IMR-90 (cell line): ENCODE results near the gene TMEM8B. TPM values are rescaled to one million over a fixed set of nuclear protein-coding genes. Genes with fewer than 3 reads are reported as not detected.

Source experiments
- ATAC-seq: fragments of 200-7000 bp; cut with Tn5 transposase; 2 replicates; pipeline ENCODE4 v1.9.1; 2020; ENCODE audit warnings: low read depth, mild to moderate bottlenecking, moderate library complexity
- BruUV-seq: library from RNA; stranded (reverse); fragments of 400-500 nt; replicated peaks from 2 replicates; lab custom pipeline; 2021; lab: Mats Ljungman, UMichigan
- CTCF ChIA-PET: fragments of 300-600 bp; formaldehyde crosslinking; extraction: SDS; loops from one replicate; lab custom pipeline; 2021; ENCODE audit warnings: antibody characterized with exemption; lab: Yijun Ruan, JAX
- POLR2A ChIA-PET: fragments of 300-600 bp; sonication (Branson Sonifier 250); formaldehyde crosslinking; loops from one replicate; lab custom pipeline; 2022; ENCODE audit warnings: antibody characterized with exemption; ENCODE audit not compliant: unreplicated experiment; lab: Charles Lee
- DNase-seq: peaks from one replicate; pipeline ENCODE4 v3.0.0; 2013
- H2AFZ ChIP-seq: replicated peaks from 2 replicates; pipeline ENCODE3; 2013; ENCODE audit warnings: low read length, mild to moderate bottlenecking; ENCODE audit not compliant: poor library complexity
- H2AK5ac ChIP-seq: 2 replicates; pipeline ENCODE4 v1.6.1; 2013; ENCODE audit warnings: low read depth, low read length, inconsistent platforms
- H2AK9ac ChIP-seq: replicated peaks from 2 replicates; pipeline ENCODE3; 2013; ENCODE audit warnings: mild to moderate bottlenecking, low read depth, low read length, moderate library complexity; ENCODE audit not compliant: poor library complexity
- H2BK120ac ChIP-seq: 2 replicates; pipeline ENCODE4 v1.6.1; 2013; ENCODE audit warnings: low read depth, low read length, inconsistent platforms
- H2BK15ac ChIP-seq: 3 replicates; pipeline ENCODE4 v1.6.1; 2013; ENCODE audit warnings: low read depth, low read length, inconsistent platforms
- H2BK20ac ChIP-seq: 2 replicates; pipeline ENCODE4 v1.6.1; 2013; ENCODE audit warnings: low read depth, mild to moderate bottlenecking, inconsistent platforms, low read length, moderate library complexity
- H2BK5ac ChIP-seq: 2 replicates; pipeline ENCODE4 v1.6.1; 2013; ENCODE audit warnings: mild to moderate bottlenecking, low read depth, low read length, inconsistent platforms; ENCODE audit not compliant: poor library complexity, severe bottlenecking
- H3K14ac ChIP-seq: replicated peaks from 2 replicates; pipeline ENCODE4 v1.6.1; 2013; ENCODE audit warnings: low read depth, low read length, inconsistent platforms
- H3K18ac ChIP-seq: 2 replicates; pipeline ENCODE4 v1.6.1; 2013; ENCODE audit warnings: low read depth, low read length, control low read depth
- H3K23ac ChIP-seq: 2 replicates; pipeline ENCODE4 v1.6.1; 2013; ENCODE audit warnings: low read depth, low read length, inconsistent platforms
- H3K27ac ChIP-seq: 2 replicates; pipeline ENCODE4 v1.5.1; 2013; ENCODE audit warnings: mild to moderate bottlenecking, control low read depth, low read length; ENCODE audit not compliant: insufficient read depth
- H3K27me3 ChIP-seq: 2 replicates; pipeline ENCODE4 v1.6.1; 2013; ENCODE audit warnings: low read length; ENCODE audit not compliant: control insufficient read depth, insufficient read depth
- H3K36me3 ChIP-seq: 2 replicates; pipeline ENCODE4 v1.6.1; 2013; ENCODE audit warnings: low read length, mixed read lengths; ENCODE audit not compliant: control insufficient read depth, insufficient read depth
- H3K4ac ChIP-seq: 2 replicates; pipeline ENCODE4 v1.6.1; 2013; ENCODE audit warnings: low read depth, low read length, inconsistent platforms
- H3K4me1 ChIP-seq: 2 replicates; pipeline ENCODE4 v1.6.1; 2013; ENCODE audit warnings: low read length, mixed read lengths; ENCODE audit not compliant: control insufficient read depth, insufficient read depth
- H3K4me2 ChIP-seq: 2 replicates; pipeline ENCODE4 v1.6.1; 2013; ENCODE audit warnings: low read depth, mild to moderate bottlenecking, control low read depth, low read length, moderate library complexity
- H3K4me3 ChIP-seq: 2 replicates; pipeline ENCODE4 v1.5.1; 2013; ENCODE audit warnings: low read depth, mild to moderate bottlenecking, control low read depth, low read length, moderate library complexity; ENCODE audit not compliant: insufficient read depth
- H3K56ac ChIP-seq: 2 replicates; pipeline ENCODE4 v1.6.1; 2013; ENCODE audit warnings: low read length, inconsistent platforms; ENCODE audit not compliant: insufficient read depth; ENCODE audit errors: extremely low read depth
- H3K79me1 ChIP-seq, 2 experiments: 2 replicates each; pipeline ENCODE4 v1.6.1; 2013; ENCODE audit warnings: low read length in 2 of 2, inconsistent platforms in 1 of 2, low read depth in 1 of 2
- H3K9ac ChIP-seq: 2 replicates; pipeline ENCODE4 v1.6.1; 2013; ENCODE audit warnings: low read depth, low read length, control low read depth
- H3K9me1 ChIP-seq: 2 replicates; pipeline ENCODE4 v1.6.1; 2013; ENCODE audit warnings: low read length, inconsistent platforms; ENCODE audit not compliant: insufficient read depth
- H3K9me3 ChIP-seq: 2 replicates; pipeline ENCODE4 v1.6.1; 2013; ENCODE audit warnings: low read length; ENCODE audit not compliant: control insufficient read depth, insufficient read depth
- H4K20me1 ChIP-seq: 2 replicates; pipeline ENCODE4 v1.6.1; 2013; ENCODE audit warnings: low read length, inconsistent platforms; ENCODE audit not compliant: insufficient read depth
- H4K5ac ChIP-seq: 2 replicates; pipeline ENCODE4 v1.6.1; 2013; ENCODE audit warnings: mild to moderate bottlenecking, low read depth, low read length, control low read depth
- H4K8ac ChIP-seq, 2 experiments: 2 replicates each; pipeline ENCODE4 v1.6.1; 2013; ENCODE audit warnings: low read depth in 2 of 2, low read length in 2 of 2, control low read depth in 1 of 2, inconsistent platforms in 1 of 2
- H4K91ac ChIP-seq: 2 replicates; pipeline ENCODE4 v1.6.1; 2013; ENCODE audit warnings: low read depth, low read length, inconsistent platforms; ENCODE audit not compliant: insufficient read depth
- BHLHE40 ChIP-seq: fragments of 150-350 bp; IDR thresholded peaks from 2 replicates; pipeline ENCODE4 v1.6.1; 2016; ENCODE audit warnings: mild to moderate bottlenecking, low read depth, low read length
- CEBPB ChIP-seq: IDR thresholded peaks from 2 replicates; pipeline ENCODE4 v1.6.1; 2012; ENCODE audit warnings: low read depth, low read length, improper control_type of control experiment
- CHD1 ChIP-seq: IDR thresholded peaks from 2 replicates; pipeline ENCODE4 v1.6.1; 2012; ENCODE audit warnings: low read depth, low read length, improper control_type of control experiment
- MAFK ChIP-seq: IDR thresholded peaks from 2 replicates; pipeline ENCODE4 v1.6.1; 2012; ENCODE audit warnings: low read depth, low read length, improper control_type of control experiment
- MXI1 ChIP-seq: IDR thresholded peaks from 2 replicates; pipeline ENCODE4 v1.6.1; 2012; ENCODE audit warnings: low read depth, mild to moderate bottlenecking, low read length, moderate library complexity, borderline replicate concordance
- NFE2L2 ChIP-seq: fragments of 150-350 bp; IDR thresholded peaks from 2 replicates; pipeline ENCODE4 v1.6.1; 2016; ENCODE audit warnings: low read depth, mild to moderate bottlenecking, low read length
- POLR2A ChIP-seq: IDR thresholded peaks from 2 replicates; pipeline ENCODE4 v1.6.1; 2012; ENCODE audit warnings: mild to moderate bottlenecking, low read depth, low read length
- RAD21 ChIP-seq: IDR thresholded peaks from 2 replicates; pipeline ENCODE4 v1.6.1; 2012; ENCODE audit warnings: low read length, improper control_type of control experiment
- RFX5 ChIP-seq: IDR thresholded peaks from 2 replicates; pipeline ENCODE4 v1.8.0; 2012; ENCODE audit warnings: low read depth, mild to moderate bottlenecking, low read length, moderate library complexity
- USF2 ChIP-seq: fragments of 150-350 bp; IDR thresholded peaks from 2 replicates; pipeline ENCODE4 v1.6.1; 2017; ENCODE audit warnings: mild to moderate bottlenecking, antibody characterized with exemption, low read length, low read depth
- WGBS, 2 experiments: methylation state at CpG; one replicate each; pipeline versions ENCODE4 v1.1.5 to v1.1.7; 2013; ENCODE audit warnings: missing lambda C conversion rate in 2 of 2; ENCODE audit not compliant: insufficient read length in 1 of 2; ENCODE audit errors: extremely low coverage in 2 of 2; 5-methylcytosine and 5-hydroxymethylcytosine counted together
- dilution Hi-C: fragments of 300-500 bp; cut with HindIII; formaldehyde crosslinking; loops from one replicate; pipeline ENCODE4 v1.14.3; 2018; ENCODE audit warnings: low sequenced_read_pairs; ENCODE audit not compliant: unreplicated experiment
- in situ Hi-C: fragments of 300-500 bp; cut with MboI; formaldehyde crosslinking; loops from 3 replicates; pipeline ENCODE4 v1.14.3; 2019; ENCODE audit warnings: low sequenced_read_pairs, inconsistent platforms, mixed read lengths
- intact Hi-C: fragments of 100-400 bp; cut with micrococcal nuclease; formaldehyde crosslinking; loops from 2 replicates; pipeline ENCODE4 v1.10.0; 2022
- polyA plus RNA-seq, 3 experiments: library from polyadenylated mRNA; depleted of rRNA; stranded (reverse); fragments of >200 nt; gene quantifications; 2 replicates each; pipeline ENCODE4 v1.2.3, GENCODE V29; 2012; ENCODE audit warnings: low replicate concordance in 1 of 3
- total RNA-seq: library from RNA; depleted of rRNA; stranded (reverse); fragments of >200 nt; gene quantifications from 2 replicates; pipeline ENCODE4 v1.2.3, GENCODE V29; 2012

TMEM8B gene
- total and polyA plus RNA-seq, 2 of the 4 experiments (the other 2 are of a cell fraction): 0.72 to 8.3 TPM

- Histone ChIP-seq H3K4me2 (no peak overlapping the region), H3K56ac (no peak overlapping the region), H4K8ac (no peak overlapping the region), H2BK120ac (no peak overlapping the region), H2BK5ac (no peak overlapping the region), H3K27me3 (no peaks in the 10 kb centered on the region; the same call in 1 of the 2 replicates), H3K79me1 (no peaks in the 10 kb centered on the region), H2AFZ (no peak overlapping the region), H3K36me3 (peaks cover 3% of the 10 kb centered on the region; the same call in 1 of the 2 replicates), H3K9me1 (no peaks in the 10 kb centered on the region), H2AK5ac (no peak overlapping the region), H4K5ac (no peak overlapping the region), H3K9me3 (no peaks in the 10 kb centered on the region), H4K20me1 (no peaks in the 10 kb centered on the region), H2BK20ac (no peak overlapping the region), H2BK15ac (no peak overlapping the region), H3K4ac (no peak overlapping the region), H2AK9ac (peak overlapping the region; percentile 53), H3K14ac (no peak overlapping the region), H3K9ac (no peak overlapping the region), H3K4me3 (no peak overlapping the region), H3K4me1 (no peaks in the 10 kb centered on the region), H3K27ac (no peak overlapping the region), H4K91ac (no peak overlapping the region), H3K18ac (no peak overlapping the region), H3K23ac (no peak overlapping the region)
- WGBS, 2 experiments: 84% methylated on average over 18 of the region's 25 CpGs; no CpG with 5 or more reads in 1 of the 2 experiments
- ChIA-PET CTCF (no interaction called here), POLR2A (no interaction called here)
- intact Hi-C loops (no loop called here), in situ Hi-C loops (no loop called here), dilution Hi-C loops (no loop called here)
- no TSS peak for BruUV-seq
- TF ChIP-seq CHD1 (no peak), USF2 (no peak), RFX5 (no peak), NFE2L2 (no peak), CEBPB (no peak), MAFK (no peak), BHLHE40 (no peak), POLR2A (no peak), RAD21 (no peak), MXI1 (no peak)
- ATAC-seq (no peak), DNase-seq (no peak)
Observed at GRCh38 chr9:35852876-35853865, 24.1 kb downstream of the TMEM8B start.
